SK-N-SH treated with all-trans-retinoic acid at 6 μM for 48 hours (cell line): Measurements from ENCODE around the gene FGD3.

Experiments used
- ATAC-seq: fragments of 200-7000 bp; cut with Tn5 transposase; 3 replicates; pipeline ENCODE4 v1.9.1; 2020; ENCODE audit warnings: mild to moderate bottlenecking, moderate library complexity
- ARNTL ChIP-seq: fragments of 450-650 bp; formaldehyde crosslinking; IDR thresholded peaks from 2 replicates; pipeline ENCODE4 v1.5.0; 2020; ENCODE audit warnings: low read depth, mild to moderate bottlenecking, moderate library complexity, borderline replicate concordance
- CSDC2 ChIP-seq: fragments of 250-450 bp; sonication (Bioruptor Pico); IDR thresholded peaks from 2 replicates; pipeline ENCODE4 v1.5.0; 2020; ENCODE audit warnings: mild to moderate bottlenecking, moderate library complexity
- ESRRG ChIP-seq: fragments of 250-450 bp; sonication (Bioruptor Pico); IDR thresholded peaks from 2 replicates; pipeline ENCODE4 v1.6.1; 2021; ENCODE audit warnings: mild to moderate bottlenecking
- GLIS3 ChIP-seq: fragments of 250-450 bp; sonication (Bioruptor Pico); IDR thresholded peaks from 2 replicates; pipeline ENCODE4 v1.5.0; 2020; ENCODE audit warnings: mild to moderate bottlenecking, moderate library complexity
- ISL1 ChIP-seq: fragments of 250-450 bp; sonication (Bioruptor Pico); IDR thresholded peaks from 2 replicates; pipeline ENCODE4 v2.1.2; 2022; ENCODE audit warnings: mild to moderate bottlenecking, moderate library complexity
- OSR1 ChIP-seq: fragments of 250-450 bp; sonication (Bioruptor Pico); IDR thresholded peaks from 2 replicates; pipeline ENCODE4 v1.8.0; 2022; ENCODE audit warnings: moderate library complexity, mild to moderate bottlenecking, inconsistent platforms
- PPARA ChIP-seq: fragments of 250-450 bp; sonication (Bioruptor Pico); IDR thresholded peaks from 2 replicates; pipeline ENCODE4 v1.5.0; 2020; ENCODE audit warnings: mild to moderate bottlenecking, borderline replicate concordance
- RARB ChIP-seq: fragments of 250-450 bp; sonication (Bioruptor Pico); IDR thresholded peaks from 2 replicates; pipeline ENCODE4 v1.8.0; 2021; ENCODE audit warnings: mild to moderate bottlenecking, moderate library complexity
- SNAI2 ChIP-seq: fragments of 250-450 bp; sonication (Bioruptor Pico); IDR thresholded peaks from 2 replicates; pipeline ENCODE4 v1.5.0; 2020; ENCODE audit warnings: mild to moderate bottlenecking, moderate library complexity
- TCF4 ChIP-seq: fragments of 250-450 bp; sonication (Bioruptor Pico); IDR thresholded peaks from 2 replicates; pipeline ENCODE4 v1.8.0; 2021; ENCODE audit warnings: mild to moderate bottlenecking, moderate library complexity, borderline replicate concordance
- TOX ChIP-seq: fragments of 250-450 bp; sonication (Bioruptor Pico); IDR thresholded peaks from 2 replicates; pipeline ENCODE4 v1.8.0; 2021; ENCODE audit warnings: mild to moderate bottlenecking, moderate library complexity, borderline replicate concordance
- ZC3H10 ChIP-seq: fragments of 250-450 bp; sonication (Bioruptor Pico); IDR thresholded peaks from 2 replicates; pipeline ENCODE4 v1.5.1; 2021; ENCODE audit warnings: mild to moderate bottlenecking, moderate library complexity
- ZFP3 ChIP-seq: fragments of 250-450 bp; sonication (Bioruptor Pico); IDR thresholded peaks from 2 replicates; pipeline ENCODE4 v1.5.0; 2020; ENCODE audit warnings: mild to moderate bottlenecking, moderate library complexity
- ZFP30 ChIP-seq: fragments of 450-650 bp; formaldehyde crosslinking; IDR thresholded peaks from 2 replicates; pipeline ENCODE4 v1.5.0; 2022; ENCODE audit warnings: mild to moderate bottlenecking, moderate library complexity
- ZNF565 ChIP-seq: fragments of 450-650 bp; formaldehyde crosslinking; conservative IDR thresholded peaks from 2 replicates; pipeline ENCODE4 v1.5.0; 2020; ENCODE audit warnings: low read depth, mild to moderate bottlenecking, moderate library complexity
- ZNF70 ChIP-seq: fragments of 450-650 bp; formaldehyde crosslinking; IDR thresholded peaks from 2 replicates; pipeline ENCODE4 v1.5.0; 2020; ENCODE audit warnings: mild to moderate bottlenecking, moderate library complexity
- ZNF8 ChIP-seq: fragments of 450-650 bp; formaldehyde crosslinking; IDR thresholded peaks from 2 replicates; pipeline ENCODE4 v1.5.0; 2020; ENCODE audit warnings: mild to moderate bottlenecking, moderate library complexity
- TF ChIP-seq, protein P1 (sequence below): fragments of 250-450 bp; sonication (Bioruptor Pico); IDR thresholded peaks from 2 replicates; pipeline ENCODE4 v1.5.1; 2021; ENCODE audit warnings: mild to moderate bottlenecking, moderate library complexity
- TF ChIP-seq, protein P2 (sequence below): fragments of 250-450 bp; sonication (Bioruptor Pico); IDR thresholded peaks from 2 replicates; pipeline ENCODE4 v1.5.0; 2020; ENCODE audit warnings: mild to moderate bottlenecking, moderate library complexity
- TF ChIP-seq, protein P3 (sequence below): fragments of 250-450 bp; sonication (Bioruptor Pico); IDR thresholded peaks from 2 replicates; pipeline ENCODE4 v1.5.1; 2020; ENCODE audit warnings: low read depth, mild to moderate bottlenecking, moderate library complexity
- TF ChIP-seq, protein P4 (sequence below): fragments of 250-450 bp; sonication (Bioruptor Pico); IDR thresholded peaks from 2 replicates; pipeline ENCODE4 v1.8.0; 2020; ENCODE audit warnings: mild to moderate bottlenecking, moderate library complexity, borderline replicate concordance
- TF ChIP-seq, protein P5 (sequence below): fragments of 250-450 bp; sonication (Bioruptor Pico); IDR thresholded peaks from 2 replicates; pipeline ENCODE4 v1.8.0; 2021; ENCODE audit warnings: low read depth, mild to moderate bottlenecking, moderate library complexity, borderline replicate concordance

Gene FGD3

DNA sequence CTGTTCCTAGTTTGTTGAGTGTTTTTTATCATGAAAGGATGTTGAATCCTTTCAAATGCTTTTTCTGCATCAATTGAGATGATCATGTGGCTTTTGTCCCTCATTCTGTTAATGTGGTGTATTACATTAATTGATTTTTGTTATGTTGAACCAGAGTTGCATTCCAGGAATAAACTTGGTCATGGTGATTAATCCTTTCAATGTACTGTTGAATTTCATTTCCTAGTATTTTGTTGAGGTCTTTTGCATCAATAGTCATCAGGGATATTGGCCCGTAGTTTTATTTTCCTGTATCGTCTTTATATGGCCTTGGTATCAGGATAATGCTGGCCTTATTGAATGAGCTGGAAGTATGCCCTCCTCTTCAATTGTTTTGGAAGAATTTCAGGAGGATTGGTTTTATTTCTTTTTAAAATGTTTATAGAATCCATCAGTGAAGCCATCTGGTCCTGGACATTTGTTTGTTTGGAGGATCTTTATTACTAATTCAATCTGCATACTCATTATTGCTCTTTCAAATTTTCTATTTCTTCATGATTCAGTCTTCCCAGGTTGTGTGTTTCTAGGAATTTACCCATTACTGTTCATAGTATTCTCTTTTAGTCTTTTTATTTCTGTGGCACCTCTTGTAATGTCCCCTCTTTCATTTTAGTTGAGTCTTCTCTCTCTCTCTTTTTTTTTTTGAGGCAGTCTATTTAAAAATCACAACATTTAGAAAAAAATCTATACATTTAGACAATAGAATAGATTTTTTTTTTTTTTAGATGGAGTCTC lies 32.1 kb downstream of the FGD3 start:
- no peak for TF ChIP-seq TOX (CRISPR knock-in tag)
- TF ChIP-seq ZC3H10 (CRISPR knock-in tag): no peak
- TF ChIP-seq TCF4 (CRISPR knock-in tag): no peak
- TF ChIP-seq ARNTL: no peak
- no peak for TF ChIP-seq GLIS3
- TF ChIP-seq, protein P1, sequence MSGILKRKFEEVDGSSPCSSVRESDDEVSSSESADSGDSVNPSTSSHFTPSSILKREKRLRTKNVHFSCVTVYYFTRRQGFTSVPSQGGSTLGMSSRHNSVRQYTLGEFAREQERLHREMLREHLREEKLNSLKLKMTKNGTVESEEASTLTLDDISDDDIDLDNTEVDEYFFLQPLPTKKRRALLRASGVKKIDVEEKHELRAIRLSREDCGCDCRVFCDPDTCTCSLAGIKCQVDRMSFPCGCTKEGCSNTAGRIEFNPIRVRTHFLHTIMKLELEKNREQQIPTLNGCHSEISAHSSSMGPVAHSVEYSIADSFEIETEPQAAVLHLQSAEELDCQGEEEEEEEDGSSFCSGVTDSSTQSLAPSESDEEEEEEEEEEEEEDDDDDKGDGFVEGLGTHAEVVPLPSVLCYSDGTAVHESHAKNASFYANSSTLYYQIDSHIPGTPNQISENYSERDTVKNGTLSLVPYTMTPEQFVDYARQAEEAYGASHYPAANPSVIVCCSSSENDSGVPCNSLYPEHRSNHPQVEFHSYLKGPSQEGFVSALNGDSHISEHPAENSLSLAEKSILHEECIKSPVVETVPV: no peak
- TF ChIP-seq ZFP30 (CRISPR knock-in tag): no peak
- no peak for TF ChIP-seq PPARA (CRISPR knock-in tag)
- ATAC-seq: no peak

DNA sequence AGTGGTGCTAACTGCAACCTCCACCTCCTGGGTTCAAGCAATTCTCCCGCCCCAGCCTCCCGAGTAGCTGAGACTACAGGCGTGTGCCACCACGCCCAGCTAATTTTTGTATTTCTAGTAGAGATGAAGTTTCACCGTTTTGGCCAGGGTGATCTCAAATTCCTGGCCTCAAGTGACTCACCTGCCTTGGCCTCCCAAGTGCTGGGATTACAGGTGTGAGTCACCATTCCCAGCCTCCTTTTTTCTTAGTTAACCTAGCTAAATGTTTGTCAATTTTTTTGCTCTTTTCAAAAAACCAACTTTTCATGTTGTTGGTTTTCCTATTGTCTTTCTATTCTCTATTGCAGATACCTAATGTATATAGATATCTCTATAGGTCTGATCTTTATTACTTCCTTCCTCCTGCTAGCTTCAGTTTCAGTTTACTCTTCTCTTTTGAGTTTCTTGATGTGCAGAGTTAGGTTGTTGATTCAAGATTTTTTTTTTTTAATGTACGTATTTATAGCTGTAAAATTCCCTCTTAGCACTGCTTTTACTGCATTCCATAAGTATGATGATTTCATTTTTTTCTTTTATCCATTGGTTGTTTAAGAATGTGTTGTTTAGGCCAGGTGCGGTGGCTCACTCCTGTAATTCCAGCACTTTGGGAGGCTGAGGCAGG lies 32.9 kb downstream of the FGD3 start:
- TF ChIP-seq ZFP3 (CRISPR knock-in tag) (no peak), ZNF70 (CRISPR knock-in tag) (no peak), ZNF565 (no peak), TCF4 (CRISPR knock-in tag) (no peak), ESRRG (no peak), ZNF8 (no peak), PPARA (CRISPR knock-in tag) (no peak), ISL1 (CRISPR knock-in tag) (no peak), GLIS3 (no peak), ARNTL (no peak), RARB (no peak), SNAI2 (CRISPR knock-in tag) (no peak), ZC3H10 (CRISPR knock-in tag) (no peak), OSR1 (CRISPR knock-in tag) (no peak), ZFP30 (CRISPR knock-in tag) (no peak)
- TF ChIP-seq, protein P1: no peak
- TF ChIP-seq, protein P2, sequence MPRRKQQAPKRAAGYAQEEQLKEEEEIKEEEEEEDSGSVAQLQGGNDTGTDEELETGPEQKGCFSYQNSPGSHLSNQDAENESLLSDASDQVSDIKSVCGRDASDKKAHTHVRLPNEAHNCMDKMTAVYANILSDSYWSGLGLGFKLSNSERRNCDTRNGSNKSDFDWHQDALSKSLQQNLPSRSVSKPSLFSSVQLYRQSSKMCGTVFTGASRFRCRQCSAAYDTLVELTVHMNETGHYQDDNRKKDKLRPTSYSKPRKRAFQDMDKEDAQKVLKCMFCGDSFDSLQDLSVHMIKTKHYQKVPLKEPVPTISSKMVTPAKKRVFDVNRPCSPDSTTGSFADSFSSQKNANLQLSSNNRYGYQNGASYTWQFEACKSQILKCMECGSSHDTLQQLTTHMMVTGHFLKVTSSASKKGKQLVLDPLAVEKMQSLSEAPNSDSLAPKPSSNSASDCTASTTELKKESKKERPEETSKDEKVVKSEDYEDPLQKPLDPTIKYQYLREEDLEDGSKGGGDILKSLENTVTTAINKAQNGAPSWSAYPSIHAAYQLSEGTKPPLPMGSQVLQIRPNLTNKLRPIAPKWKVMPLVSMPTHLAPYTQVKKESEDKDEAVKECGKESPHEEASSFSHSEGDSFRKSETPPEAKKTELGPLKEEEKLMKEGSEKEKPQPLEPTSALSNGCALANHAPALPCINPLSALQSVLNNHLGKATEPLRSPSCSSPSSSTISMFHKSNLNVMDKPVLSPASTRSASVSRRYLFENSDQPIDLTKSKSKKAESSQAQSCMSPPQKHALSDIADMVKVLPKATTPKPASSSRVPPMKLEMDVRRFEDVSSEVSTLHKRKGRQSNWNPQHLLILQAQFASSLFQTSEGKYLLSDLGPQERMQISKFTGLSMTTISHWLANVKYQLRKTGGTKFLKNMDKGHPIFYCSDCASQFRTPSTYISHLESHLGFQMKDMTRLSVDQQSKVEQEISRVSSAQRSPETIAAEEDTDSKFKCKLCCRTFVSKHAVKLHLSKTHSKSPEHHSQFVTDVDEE (CRISPR knock-in tag): no peak
- TF ChIP-seq, protein P3, sequence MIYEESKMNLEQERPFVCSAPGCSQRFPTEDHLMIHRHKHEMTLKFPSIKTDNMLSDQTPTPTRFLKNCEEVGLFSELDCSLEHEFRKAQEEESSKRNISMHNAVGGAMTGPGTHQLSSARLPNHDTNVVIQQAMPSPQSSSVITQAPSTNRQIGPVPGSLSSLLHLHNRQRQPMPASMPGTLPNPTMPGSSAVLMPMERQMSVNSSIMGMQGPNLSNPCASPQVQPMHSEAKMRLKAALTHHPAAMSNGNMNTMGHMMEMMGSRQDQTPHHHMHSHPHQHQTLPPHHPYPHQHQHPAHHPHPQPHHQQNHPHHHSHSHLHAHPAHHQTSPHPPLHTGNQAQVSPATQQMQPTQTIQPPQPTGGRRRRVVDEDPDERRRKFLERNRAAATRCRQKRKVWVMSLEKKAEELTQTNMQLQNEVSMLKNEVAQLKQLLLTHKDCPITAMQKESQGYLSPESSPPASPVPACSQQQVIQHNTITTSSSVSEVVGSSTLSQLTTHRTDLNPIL (CRISPR knock-in tag): no peak
- TF ChIP-seq, protein P4, sequence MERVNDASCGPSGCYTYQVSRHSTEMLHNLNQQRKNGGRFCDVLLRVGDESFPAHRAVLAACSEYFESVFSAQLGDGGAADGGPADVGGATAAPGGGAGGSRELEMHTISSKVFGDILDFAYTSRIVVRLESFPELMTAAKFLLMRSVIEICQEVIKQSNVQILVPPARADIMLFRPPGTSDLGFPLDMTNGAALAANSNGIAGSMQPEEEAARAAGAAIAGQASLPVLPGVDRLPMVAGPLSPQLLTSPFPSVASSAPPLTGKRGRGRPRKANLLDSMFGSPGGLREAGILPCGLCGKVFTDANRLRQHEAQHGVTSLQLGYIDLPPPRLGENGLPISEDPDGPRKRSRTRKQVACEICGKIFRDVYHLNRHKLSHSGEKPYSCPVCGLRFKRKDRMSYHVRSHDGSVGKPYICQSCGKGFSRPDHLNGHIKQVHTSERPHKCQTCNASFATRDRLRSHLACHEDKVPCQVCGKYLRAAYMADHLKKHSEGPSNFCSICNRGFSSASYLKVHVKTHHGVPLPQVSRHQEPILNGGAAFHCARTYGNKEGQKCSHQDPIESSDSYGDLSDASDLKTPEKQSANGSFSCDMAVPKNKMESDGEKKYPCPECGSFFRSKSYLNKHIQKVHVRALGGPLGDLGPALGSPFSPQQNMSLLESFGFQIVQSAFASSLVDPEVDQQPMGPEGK (CRISPR knock-in tag): no peak
- no peak for ATAC-seq

DNA sequence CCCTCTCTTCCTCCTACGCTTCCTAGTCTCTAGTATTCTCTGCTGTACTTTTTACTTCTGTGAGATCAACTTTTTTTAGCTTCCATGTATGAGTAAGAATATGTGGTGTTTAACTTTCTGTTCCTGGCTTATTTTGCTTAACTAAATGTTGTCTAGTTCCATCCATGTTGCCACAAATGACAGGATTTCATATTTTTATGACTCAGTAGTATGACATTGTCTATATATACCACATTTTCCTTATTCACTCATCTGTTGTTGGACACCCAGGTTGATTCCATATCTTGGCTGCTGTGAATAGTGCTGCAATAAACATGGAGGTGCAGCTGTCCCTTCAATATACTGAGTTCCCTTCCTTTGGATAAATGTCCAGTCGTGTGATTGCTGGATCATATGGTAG lies 34.8 kb downstream of the FGD3 start:
- ATAC-seq: no peak
- no peak for TF ChIP-seq CSDC2
- TF ChIP-seq TOX (CRISPR knock-in tag): no peak
- TF ChIP-seq, protein P5, sequence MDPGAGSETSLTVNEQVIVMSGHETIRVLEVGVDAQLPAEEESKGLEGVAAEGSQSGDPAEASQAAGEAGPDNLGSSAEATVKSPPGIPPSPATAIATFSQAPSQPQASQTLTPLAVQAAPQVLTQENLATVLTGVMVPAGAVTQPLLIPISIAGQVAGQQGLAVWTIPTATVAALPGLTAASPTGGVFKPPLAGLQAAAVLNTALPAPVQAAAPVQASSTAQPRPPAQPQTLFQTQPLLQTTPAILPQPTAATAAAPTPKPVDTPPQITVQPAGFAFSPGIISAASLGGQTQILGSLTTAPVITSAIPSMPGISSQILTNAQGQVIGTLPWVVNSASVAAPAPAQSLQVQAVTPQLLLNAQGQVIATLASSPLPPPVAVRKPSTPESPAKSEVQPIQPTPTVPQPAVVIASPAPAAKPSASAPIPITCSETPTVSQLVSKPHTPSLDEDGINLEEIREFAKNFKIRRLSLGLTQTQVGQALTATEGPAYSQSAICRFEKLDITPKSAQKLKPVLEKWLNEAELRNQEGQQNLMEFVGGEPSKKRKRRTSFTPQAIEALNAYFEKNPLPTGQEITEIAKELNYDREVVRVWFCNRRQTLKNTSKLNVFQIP (CRISPR knock-in tag): no peak
- no peak for TF ChIP-seq RARB
- no peak for TF ChIP-seq ZNF70 (CRISPR knock-in tag)
- no peak for TF ChIP-seq SNAI2 (CRISPR knock-in tag)
- TF ChIP-seq PPARA (CRISPR knock-in tag): no peak
- TF ChIP-seq TCF4 (CRISPR knock-in tag): no peak
- no peak for TF ChIP-seq ESRRG
